Adipocyte (in vitro differentiated cells): ENCODE data around the gene RPL36AL.
A peak's percentile ranks its signal among the peaks of the same experiment; 100 is the strongest.
"Not testable (repeated sequence)": the region's sequence is repeated elsewhere in the genome, so short reads cannot be mapped to it uniquely, and the experiment has no call there.

Experiments used
- DNase-seq: peaks from one replicate; pipeline ENCODE4 v3.0.0-alpha.2; 2015; ENCODE audit warnings: low read depth
- H3K27me3 ChIP-seq: replicated peaks from 2 replicates; pipeline ENCODE4 v1.7.0; 2013; ENCODE audit warnings: mild to moderate bottlenecking, low read length, moderate library complexity; ENCODE audit not compliant: control insufficient read depth, insufficient read depth
- H3K36me3 ChIP-seq: 2 replicates; pipeline ENCODE4 v1.7.0; 2013; ENCODE audit warnings: low read length, mild to moderate bottlenecking, moderate library complexity; ENCODE audit not compliant: control insufficient read depth, insufficient read depth, severe bottlenecking
- H3K4me1 ChIP-seq: 2 replicates; pipeline ENCODE4 v1.7.0; 2013; ENCODE audit warnings: mild to moderate bottlenecking, low read length, moderate library complexity; ENCODE audit not compliant: control insufficient read depth, insufficient read depth
- H3K4me3 ChIP-seq: 2 replicates; pipeline ENCODE4 v1.7.0; 2013; ENCODE audit warnings: mild to moderate bottlenecking, low read length, moderate library complexity
- H3K9ac ChIP-seq: 2 replicates; pipeline ENCODE4 v1.7.0; 2013; ENCODE audit warnings: mild to moderate bottlenecking, low read length, moderate library complexity
- H3K9me3 ChIP-seq: 2 replicates; pipeline ENCODE4 v1.7.0; 2013; ENCODE audit warnings: mild to moderate bottlenecking, low read length, moderate library complexity; ENCODE audit not compliant: control insufficient read depth

Gene RPL36AL

DNA sequence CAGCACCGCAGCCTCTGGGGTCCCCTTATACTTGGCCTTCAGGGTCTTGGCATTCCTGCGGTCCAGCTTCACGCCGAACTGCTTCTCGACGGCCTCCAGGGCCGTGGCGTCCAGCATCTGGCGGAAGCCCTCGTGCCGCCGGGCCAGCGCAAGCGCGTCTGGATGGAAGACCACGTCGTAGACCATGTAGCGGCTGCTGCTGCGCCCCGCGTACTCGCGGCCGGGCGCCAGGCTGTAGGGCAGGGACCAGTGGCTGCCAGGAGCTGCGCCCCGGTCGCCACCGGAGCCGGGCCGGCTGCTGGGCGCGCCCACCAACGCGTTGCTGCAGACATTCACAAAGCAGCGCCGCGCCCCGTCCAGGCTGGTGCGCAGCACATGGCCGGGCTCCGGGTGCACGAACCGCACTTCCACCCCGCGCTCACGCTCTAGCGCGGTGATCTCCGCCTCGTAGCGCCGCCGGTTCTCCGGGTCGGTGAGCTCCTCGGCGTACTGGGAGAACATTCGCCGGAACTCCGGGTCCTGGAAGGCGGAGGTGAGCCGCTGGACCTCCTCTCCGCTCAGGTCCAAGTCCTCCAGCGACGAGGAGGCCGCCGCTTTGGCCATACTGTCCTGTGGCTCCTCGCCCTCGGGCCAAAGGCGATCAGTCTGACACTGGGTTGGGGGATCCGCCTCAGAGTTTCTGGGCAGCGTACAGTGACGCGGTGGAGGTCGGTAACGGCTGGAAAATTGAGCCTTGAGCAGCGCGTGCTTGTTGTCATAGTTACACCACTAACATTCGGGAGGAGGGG lies 14.3 kb upstream of the RPL36AL start, which contains the start of gene DNAAF2:
TSS of gene DNAAF2 (minus strand) at position 698 of the 788 bp plus-strand sequence. CDS start at position 603, 95 bp downstream.
- peak within 1 kb of the TSS; percentile 98 for H3K9ac ChIP-seq
- no peaks in the 10 kb centered on the region for H3K9me3 ChIP-seq
- peaks cover 24% of the 10 kb centered on the region for H3K4me1 ChIP-seq
- peak; percentile 86 for DNase-seq
- H3K27me3 ChIP-seq, result no peaks in the 10 kb centered on the region
- peak within 1 kb of the TSS; percentile 99 for H3K4me3 ChIP-seq
- peaks cover 13% of the 10 kb centered on the region for H3K36me3 ChIP-seq

DNA sequence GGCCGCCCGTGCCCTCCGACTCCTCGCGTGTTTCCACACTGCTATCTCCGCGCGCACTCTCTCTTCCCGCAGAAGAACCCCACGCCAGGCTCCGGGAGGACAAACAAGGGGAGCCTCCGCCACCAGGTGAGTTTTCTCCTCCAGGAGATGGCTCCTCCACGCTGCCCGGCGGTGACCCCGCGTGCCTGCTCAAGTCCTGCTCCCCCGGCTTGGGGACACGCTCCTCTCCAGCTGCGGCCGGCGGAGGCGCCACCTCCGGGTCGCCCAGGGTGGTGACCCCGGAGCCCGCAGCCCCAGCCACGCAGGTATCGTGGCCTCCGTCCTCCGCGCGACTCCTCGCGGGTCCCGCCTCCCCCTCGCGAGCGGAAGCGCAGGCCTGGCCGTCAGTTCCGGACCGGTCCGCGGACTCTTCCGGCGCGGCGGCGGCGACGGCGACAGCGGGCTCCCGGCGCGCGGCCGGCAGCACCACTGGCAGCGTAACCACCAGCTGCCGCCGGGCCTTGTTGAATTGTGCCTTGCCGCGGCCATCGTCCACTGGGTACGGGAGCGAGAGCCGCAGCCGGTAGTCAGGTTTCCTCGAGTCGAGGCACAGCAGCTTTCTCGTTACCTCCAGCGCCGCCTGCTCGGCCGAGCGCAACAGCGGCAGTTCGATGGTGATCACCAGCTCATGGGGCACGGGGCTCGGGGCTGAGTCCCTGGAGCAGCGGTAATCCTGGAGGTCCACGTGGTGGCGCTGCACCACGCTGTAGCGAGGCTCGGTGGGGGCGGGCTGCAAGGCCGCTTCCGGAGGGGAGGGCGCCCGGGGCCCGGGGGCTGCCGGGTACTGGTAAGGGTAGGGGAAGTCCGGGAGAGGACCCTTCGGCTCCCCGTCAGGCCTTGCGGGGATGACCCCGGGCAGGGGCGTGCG lies 13.5 kb upstream of the RPL36AL start:
- Histone ChIP-seq H3K4me3 (peak overlapping the region; percentile 99), H3K27me3 (no peaks in the 10 kb centered on the region), H3K4me1 (peaks cover 24% of the 10 kb centered on the region), H3K9ac (peak overlapping the region; percentile 98), H3K9me3 (no peaks in the 10 kb centered on the region), H3K36me3 (peaks cover 7% of the 10 kb centered on the region)
- DNase-seq, result peak; percentile 98

DNA sequence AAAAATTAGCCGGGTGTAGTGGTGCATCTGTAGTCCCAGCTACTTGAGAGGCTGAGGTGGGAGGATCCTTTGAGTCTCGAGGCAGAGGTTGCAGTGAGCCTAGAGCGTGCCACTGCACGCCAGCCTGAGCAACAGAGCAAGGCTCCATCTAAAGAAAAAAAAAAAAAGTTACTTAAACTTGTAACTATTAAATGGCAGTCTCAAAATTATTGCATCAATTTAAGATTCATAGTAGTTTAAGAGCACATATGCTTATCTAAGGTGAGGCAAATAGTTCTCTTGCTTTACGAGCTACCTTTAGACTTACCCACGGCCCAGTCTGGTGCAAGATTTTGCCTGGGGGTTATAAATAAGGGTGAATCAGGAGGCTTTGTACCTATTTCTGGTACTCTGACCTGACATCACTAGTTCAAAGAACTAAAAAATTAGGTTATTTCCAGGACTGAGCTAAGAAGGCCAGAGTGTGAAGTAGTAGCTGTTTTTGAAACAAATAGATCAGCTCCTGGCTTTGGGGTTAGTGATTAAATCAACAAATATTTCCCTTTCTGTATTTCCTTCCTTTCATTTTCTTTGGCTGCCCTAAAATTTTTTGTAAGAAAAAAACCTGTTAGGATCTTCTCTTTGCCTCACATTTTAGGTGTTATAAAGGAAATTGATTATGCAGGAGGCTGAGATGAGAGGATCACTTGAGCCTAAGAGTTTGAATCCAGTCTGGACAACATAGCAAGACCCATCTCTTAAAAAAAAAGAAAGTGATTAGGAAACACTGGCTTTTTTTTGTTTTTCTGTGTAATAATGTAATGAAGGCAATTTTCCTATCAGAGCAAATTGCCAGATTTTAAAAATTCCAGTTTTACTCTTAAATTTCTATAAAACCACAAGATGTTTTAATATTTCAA lies 3.8 kb upstream of the RPL36AL start:
- peaks cover 9% of the 10 kb centered on the region for H3K36me3 ChIP-seq

DNA sequence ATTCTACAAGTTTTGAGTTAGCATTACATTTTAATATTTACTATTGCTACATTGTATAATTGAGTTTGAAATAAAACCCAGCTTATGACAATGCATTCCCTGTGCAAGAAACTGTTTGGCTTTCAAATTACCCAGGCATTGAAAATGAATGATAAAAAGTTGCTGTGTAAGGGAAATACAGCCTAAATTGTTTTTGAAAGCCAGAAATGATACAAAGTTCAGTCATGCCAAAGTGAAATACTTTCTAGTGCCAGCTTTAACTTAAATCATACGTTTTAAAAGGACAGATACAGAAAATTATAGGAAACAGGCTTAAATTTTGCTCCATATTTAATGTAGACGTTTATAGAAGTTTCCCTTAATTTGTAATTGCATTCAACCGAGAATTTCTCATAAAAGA lies 3.0 kb upstream of the RPL36AL start:
- H3K9ac ChIP-seq, result peak overlapping the region; percentile 100
- no peaks in the 10 kb centered on the region for H3K9me3 ChIP-seq
- peaks cover 36% of the 10 kb centered on the region for H3K4me1 ChIP-seq
- DNase-seq, result peak; percentile 26
- peak overlapping the region; percentile 99 for H3K4me3 ChIP-seq
- H3K36me3 ChIP-seq, result peaks cover 17% of the 10 kb centered on the region
- no peaks in the 10 kb centered on the region for H3K27me3 ChIP-seq

More for the DNA sequence above, 3.8 kb upstream of the RPL36AL start:
- peak overlapping the region; percentile 100 for H3K9ac ChIP-seq
- no peaks in the 10 kb centered on the region for H3K27me3 ChIP-seq
- no peaks in the 10 kb centered on the region for H3K9me3 ChIP-seq
- peaks cover 32% of the 10 kb centered on the region for H3K4me1 ChIP-seq
- no peak for DNase-seq
- H3K4me3 ChIP-seq, result peak overlapping the region; percentile 99

DNA sequence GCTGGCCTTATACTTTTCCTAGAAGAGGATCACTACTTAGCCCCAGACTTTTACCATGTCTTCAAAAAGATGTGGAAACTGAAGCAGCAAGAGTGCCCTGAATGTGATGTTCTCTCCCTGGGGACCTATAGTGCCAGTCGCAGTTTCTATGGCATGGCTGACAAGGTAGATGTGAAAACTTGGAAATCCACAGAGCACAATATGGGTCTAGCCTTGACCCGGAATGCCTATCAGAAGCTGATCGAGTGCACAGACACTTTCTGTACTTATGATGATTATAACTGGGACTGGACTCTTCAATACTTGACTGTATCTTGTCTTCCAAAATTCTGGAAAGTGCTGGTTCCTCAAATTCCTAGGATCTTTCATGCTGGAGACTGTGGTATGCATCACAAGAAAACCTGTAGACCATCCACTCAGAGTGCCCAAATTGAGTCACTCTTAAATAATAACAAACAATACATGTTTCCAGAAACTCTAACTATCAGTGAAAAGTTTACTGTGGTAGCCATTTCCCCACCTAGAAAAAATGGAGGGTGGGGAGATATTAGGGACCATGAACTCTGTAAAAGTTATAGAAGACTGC lies 1.7 kb upstream of the RPL36AL start:
- Histone ChIP-seq H3K36me3 (peaks cover 28% of the 10 kb centered on the region), H3K4me1 (peaks cover 45% of the 10 kb centered on the region), H3K9me3 (no peaks in the 10 kb centered on the region), H3K9ac (peak overlapping the region; percentile 100), H3K27me3 (no peaks in the 10 kb centered on the region), H3K4me3 (peak overlapping the region; percentile 99)
- no peak for DNase-seq

DNA sequence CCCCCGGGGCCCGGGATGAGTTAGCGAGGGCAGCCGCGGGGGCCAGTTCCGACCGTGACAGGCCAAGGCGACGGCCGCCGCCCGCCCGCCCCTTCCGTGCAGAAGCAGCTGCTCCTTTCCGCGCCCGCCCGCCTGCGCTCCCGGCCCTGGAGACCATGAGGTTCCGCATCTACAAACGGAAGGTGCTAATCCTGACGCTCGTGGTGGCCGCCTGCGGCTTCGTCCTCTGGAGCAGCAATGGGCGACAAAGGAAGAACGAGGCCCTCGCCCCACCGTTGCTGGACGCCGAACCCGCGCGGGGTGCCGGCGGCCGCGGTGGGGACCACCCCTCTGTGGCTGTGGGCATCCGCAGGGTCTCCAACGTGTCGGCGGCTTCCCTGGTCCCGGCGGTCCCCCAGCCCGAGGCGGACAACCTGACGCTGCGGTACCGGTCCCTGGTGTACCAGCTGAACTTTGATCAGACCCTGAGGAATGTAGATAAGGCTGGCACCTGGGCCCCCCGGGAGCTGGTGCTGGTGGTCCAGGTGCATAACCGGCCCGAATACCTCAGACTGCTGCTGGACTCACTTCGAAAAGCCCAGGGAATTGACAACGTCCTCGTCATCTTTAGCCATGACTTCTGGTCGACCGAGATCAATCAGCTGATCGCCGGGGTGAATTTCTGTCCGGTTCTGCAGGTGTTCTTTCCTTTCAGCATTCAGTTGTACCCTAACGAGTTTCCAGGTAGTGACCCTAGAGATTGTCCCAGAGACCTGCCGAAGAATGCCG lies 872 bp upstream of the RPL36AL start:
- Histone ChIP-seq H3K4me3 (peak overlapping the region; percentile 99), H3K9me3 (no peaks in the 10 kb centered on the region), H3K36me3 (peaks cover 29% of the 10 kb centered on the region), H3K4me1 (peaks cover 51% of the 10 kb centered on the region), H3K27me3 (no peaks in the 10 kb centered on the region), H3K9ac (peak overlapping the region; percentile 100)
- DNase-seq, result no peak

DNA sequence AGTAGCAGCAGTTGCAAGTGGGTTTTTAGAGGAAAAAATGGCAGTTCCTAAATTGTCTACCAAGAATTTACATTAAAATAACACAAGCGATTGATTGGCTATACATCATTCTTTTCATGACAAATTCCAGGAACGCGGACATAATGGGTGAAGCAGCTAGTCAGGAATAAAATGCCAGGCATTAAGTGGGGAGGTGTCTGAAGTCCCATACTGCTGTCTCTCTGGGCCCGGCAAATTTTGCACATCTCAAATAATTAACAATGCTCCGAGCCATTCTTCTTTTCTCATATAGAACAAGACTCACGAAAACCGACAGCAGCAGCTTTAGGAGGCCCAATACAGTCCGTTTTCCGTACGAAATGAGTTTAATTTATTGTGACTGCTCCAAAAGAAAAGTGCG lies 696 bp downstream of the RPL36AL start:
- peak overlapping the region; percentile 99 for H3K4me3 ChIP-seq

DNA sequence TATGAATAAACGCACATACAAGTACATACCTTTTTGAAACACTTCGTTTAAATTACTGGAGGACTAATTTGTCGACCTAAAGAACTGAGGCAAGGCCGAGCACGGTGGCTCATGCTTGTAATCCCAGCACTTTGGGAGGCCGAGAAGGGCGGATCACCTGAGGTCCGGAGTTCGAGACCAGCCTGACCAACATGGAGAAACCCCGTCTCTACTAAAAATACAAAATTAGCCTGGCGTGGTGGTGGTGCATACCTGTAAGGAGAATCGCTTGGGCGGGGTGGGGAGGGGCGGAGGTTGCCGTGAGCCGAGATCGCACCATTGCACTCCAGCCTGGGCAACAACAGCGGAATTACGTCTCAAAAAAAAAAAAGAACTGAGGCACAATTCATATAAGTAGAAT lies 1.2 kb downstream of the RPL36AL start:
- not testable (repeated sequence) for H3K9me3 ChIP-seq, H3K27me3 ChIP-seq, DNase-seq
- Histone ChIP-seq H3K4me1 (peaks cover 47% of the 10 kb centered on the region), H3K4me3 (peak overlapping the region; percentile 99), H3K36me3 (peaks cover 23% of the 10 kb centered on the region), H3K9ac (peak overlapping the region; percentile 100)

More for the DNA sequence above, 696 bp downstream of the RPL36AL start:
- peaks cover 23% of the 10 kb centered on the region for H3K36me3 ChIP-seq
- peak overlapping the region; percentile 100 for H3K9ac ChIP-seq
- no peaks in the 10 kb centered on the region for H3K9me3 ChIP-seq
- peak; percentile 36 for DNase-seq
- peaks cover 51% of the 10 kb centered on the region for H3K4me1 ChIP-seq
- H3K27me3 ChIP-seq, result no peaks in the 10 kb centered on the region

DNA sequence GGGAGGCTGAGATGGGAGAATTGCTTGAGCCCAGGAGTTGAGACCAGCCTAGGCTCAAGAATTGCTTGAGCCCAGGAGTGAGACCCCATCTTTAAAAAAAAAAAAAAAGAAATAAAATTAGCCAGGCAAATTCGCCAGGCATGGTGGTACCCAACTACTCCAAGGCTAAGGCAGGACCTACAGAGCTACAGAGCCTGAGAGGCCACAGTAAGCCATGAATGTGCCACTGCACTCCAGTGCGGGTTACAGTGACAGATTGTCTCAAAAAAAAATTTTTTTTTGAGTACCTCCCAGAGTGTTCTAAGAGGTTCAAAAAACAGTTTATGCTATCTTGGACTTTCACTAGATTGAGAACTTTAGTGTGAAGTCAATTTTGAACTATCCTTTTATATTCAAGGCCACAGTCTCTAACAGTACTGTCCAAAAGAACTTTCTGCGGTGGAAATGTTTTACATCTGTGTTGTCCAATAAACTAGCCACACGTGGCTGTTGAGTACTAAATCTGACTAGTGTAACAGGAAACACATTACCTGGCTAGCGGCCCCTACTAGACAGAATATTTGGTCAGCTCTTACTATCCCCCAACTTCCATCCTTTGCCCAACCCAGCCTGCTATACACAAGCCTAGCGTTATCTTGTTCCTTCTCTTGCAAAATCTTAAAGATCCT lies 2.4 kb downstream of the RPL36AL start:
- H3K4me1 ChIP-seq, result peaks cover 34% of the 10 kb centered on the region
- H3K9me3 ChIP-seq, result no peaks in the 10 kb centered on the region
- H3K27me3 ChIP-seq, result no peaks in the 10 kb centered on the region
- DNase-seq, result no peak
- H3K4me3 ChIP-seq, result no peak overlapping the region
- H3K9ac ChIP-seq, result no peak overlapping the region
- H3K36me3 ChIP-seq, result peaks cover 23% of the 10 kb centered on the region
